HUES64 (cell line): ENCODE measurements around the gene TEX2. TPM values are rescaled to one million over a fixed set of nuclear protein-coding genes. Genes with fewer than 3 reads are reported as not detected.
A peak's percentile ranks its signal among the peaks of the same experiment; 100 is the strongest.

Source experiments
- H3K27ac ChIP-seq: 2 replicates; pipeline ENCODE4 v1.7.0; 2013; ENCODE audit warnings: low read depth, low read length, inconsistent platforms
- H3K27me3 ChIP-seq: 2 replicates; pipeline ENCODE4 v1.6.1; 2013; ENCODE audit warnings: mild to moderate bottlenecking, low read length; ENCODE audit not compliant: insufficient read depth
- H3K36me3 ChIP-seq: 2 replicates; pipeline ENCODE4 v1.6.1; 2013; ENCODE audit warnings: mild to moderate bottlenecking, low read length; ENCODE audit not compliant: insufficient read depth
- H3K4me1 ChIP-seq: 2 replicates; pipeline ENCODE4 v1.6.1; 2013; ENCODE audit warnings: mild to moderate bottlenecking, low read length, moderate library complexity; ENCODE audit not compliant: insufficient read depth
- H3K4me3 ChIP-seq: 2 replicates; pipeline ENCODE4 v1.5.1; 2013; ENCODE audit warnings: mild to moderate bottlenecking, low read length, moderate library complexity
- H3K9ac ChIP-seq: 2 replicates; pipeline ENCODE4 v1.6.1; 2013; ENCODE audit warnings: mild to moderate bottlenecking, low read depth, low read length
- H3K9me3 ChIP-seq: 2 replicates; pipeline ENCODE4 v1.6.1; 2013; ENCODE audit warnings: low read depth, low read length; ENCODE audit not compliant: insufficient read depth
- WGBS: fragments of 150-250, 120-280 bp; methylation state at CpG from one replicate; pipeline ENCODE4 v1.1.7; 2013; ENCODE audit warnings: missing lambda C conversion rate; 5-methylcytosine and 5-hydroxymethylcytosine counted together
- polyA plus RNA-seq, 2 experiments: library from polyadenylated mRNA; stranded (reverse); fragments of 50-300 nt; gene quantifications; one replicate each; pipeline ENCODE4 v1.2.3, GENCODE V29; 2013

The TEX2 gene, protein sequence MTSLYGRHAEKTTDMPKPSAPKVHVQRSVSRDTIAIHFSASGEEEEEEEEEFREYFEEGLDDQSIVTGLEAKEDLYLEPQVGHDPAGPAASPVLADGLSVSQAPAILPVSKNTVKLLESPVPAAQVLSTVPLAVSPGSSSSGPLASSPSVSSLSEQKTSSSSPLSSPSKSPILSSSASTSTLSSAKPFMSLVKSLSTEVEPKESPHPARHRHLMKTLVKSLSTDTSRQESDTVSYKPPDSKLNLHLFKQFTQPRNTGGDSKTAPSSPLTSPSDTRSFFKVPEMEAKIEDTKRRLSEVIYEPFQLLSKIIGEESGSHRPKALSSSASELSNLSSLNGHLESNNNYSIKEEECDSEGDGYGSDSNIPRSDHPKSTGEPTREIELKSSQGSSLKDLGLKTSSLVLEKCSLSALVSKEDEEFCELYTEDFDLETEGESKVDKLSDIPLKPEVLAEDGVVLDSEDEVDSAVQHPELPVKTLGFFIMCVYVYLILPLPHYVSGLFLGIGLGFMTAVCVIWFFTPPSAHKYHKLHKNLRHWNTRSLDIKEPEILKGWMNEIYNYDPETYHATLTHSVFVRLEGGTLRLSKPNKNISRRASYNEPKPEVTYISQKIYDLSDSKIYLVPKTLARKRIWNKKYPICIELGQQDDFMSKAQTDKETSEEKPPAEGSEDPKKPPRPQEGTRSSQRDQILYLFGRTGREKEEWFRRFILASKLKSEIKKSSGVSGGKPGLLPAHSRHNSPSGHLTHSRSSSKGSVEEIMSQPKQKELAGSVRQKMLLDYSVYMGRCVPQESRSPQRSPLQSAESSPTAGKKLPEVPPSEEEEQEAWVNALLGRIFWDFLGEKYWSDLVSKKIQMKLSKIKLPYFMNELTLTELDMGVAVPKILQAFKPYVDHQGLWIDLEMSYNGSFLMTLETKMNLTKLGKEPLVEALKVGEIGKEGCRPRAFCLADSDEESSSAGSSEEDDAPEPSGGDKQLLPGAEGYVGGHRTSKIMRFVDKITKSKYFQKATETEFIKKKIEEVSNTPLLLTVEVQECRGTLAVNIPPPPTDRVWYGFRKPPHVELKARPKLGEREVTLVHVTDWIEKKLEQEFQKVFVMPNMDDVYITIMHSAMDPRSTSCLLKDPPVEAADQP
- 6.0 TPM for polyA plus RNA-seq (2013, experiment 1 of 2)
- polyA plus RNA-seq (2013, experiment 2 of 2), result 7.6 TPM

GRCh38 chr17:64263000-64263766 is at the start of gene TEX2:
Gene TEX2, minus strand, starts transcription at chr17:64263260. Its CDS starts 49,043 bp downstream, at chr17:64214217.
- Histone ChIP-seq H3K9ac (peak within 1 kb of the TSS; percentile 94), H3K36me3 (no peaks in the 10 kb centered on the region), H3K4me1 (peaks cover 5% of the 10 kb centered on the region; the same call in 1 of the 2 replicates), H3K27me3 (peaks cover 35% of the 10 kb centered on the region), H3K4me3 (peak within 1 kb of the TSS; percentile 95), H3K27ac (peak within 1 kb of the TSS; percentile 59), H3K9me3 (no peaks in the 10 kb centered on the region)
- under 1% methylated on average over 68 of the region's 69 CpGs for WGBS

GRCh38 chr17:64309710-64310109 is 46.6 kb upstream of the TEX2 start:
- Histone ChIP-seq H3K9ac (no peak overlapping the region), H3K36me3 (no peaks in the 10 kb centered on the region), H3K4me3 (no peak overlapping the region), H3K9me3 (no peaks in the 10 kb centered on the region), H3K4me1 (no peaks in the 10 kb centered on the region), H3K27me3 (no peaks in the 10 kb centered on the region), H3K27ac (no peak overlapping the region)
- 87% methylated on average over 4 of the region's 4 CpGs for WGBS

DNA sequence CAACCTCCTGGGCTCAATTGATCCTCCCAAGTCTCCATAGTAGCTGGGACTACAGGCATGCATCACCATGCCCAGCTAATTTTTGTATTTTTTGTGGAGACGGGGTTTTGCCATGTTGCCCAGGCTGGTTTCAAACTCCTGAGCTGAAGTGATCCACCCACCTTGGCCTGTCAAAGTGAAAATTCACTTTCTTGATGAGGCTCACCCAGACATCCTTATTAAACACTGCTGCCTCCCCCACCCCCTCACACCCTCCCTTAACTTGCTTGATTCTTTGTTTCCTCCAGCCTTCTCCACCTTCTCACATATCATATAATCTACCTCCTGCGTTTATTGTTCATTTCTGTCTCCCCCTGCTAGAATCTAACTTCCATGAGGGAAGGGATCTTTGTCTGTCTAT is 46.0 kb upstream of the TEX2 start:
- Histone ChIP-seq H3K4me3 (no peak overlapping the region), H3K27ac (no peak overlapping the region), H3K4me1 (no peaks in the 10 kb centered on the region), H3K9me3 (no peaks in the 10 kb centered on the region), H3K36me3 (no peaks in the 10 kb centered on the region), H3K9ac (no peak overlapping the region), H3K27me3 (no peaks in the 10 kb centered on the region)
- WGBS, result 96% methylated on average over 2 of the region's 2 CpGs

DNA sequence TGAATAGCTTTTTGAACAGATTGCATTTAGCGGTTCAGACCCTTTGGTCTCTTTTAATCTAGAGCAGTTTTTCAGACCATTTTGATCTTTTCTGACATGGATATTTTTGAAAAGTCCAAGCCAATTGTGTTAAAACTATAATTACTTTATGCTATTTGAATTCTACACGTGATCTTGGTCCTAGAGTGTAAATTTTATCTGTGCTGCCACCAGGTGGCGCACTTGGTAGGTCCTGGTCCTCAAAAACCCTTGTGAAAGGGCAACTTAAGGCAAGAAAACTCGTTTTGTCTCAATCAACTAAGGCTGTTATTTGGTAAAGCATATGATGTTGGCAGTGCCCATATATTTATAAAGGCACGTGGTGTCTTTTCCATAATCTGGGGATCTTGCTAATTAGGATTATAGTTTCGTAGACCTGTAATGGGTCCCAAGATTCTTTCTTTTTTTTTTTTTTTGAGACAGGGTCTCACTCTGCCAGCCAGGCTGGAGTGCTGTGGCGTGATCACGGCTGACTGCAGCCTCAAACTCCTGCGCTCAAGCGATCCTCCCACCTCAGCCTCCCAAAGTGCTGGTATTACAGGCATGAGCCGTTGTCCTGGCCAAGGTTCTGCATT is 43.9 kb upstream of the TEX2 start:
- H3K4me1 ChIP-seq, result no peaks in the 10 kb centered on the region
- H3K27ac ChIP-seq, result no peak overlapping the region
- no peaks in the 10 kb centered on the region for H3K27me3 ChIP-seq
- 56% methylated on average over 11 of the region's 11 CpGs for WGBS
- no peaks in the 10 kb centered on the region for H3K9me3 ChIP-seq
- no peaks in the 10 kb centered on the region for H3K36me3 ChIP-seq
- H3K9ac ChIP-seq, result no peak overlapping the region
- H3K4me3 ChIP-seq, result no peak overlapping the region

DNA sequence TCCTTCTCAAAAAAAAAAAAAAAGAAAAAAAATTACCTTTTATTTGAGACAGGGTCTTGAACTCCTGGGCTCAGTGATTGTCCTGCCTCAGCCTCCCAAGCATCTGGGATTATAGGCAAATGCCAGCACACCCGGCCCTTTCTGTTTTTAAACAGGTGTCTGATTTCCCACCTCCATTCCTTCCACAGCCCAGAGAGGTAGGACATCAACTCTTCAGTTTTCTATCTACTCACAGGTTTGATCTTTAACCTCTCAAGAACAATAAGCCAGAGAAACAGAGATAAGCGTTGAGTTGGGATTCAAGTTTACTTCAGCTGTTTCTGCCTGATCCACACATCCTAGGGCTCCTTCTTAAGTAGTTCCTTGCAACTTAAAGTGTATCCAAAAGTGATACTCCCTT is 41.5 kb upstream of the TEX2 start:
- H3K27me3 ChIP-seq, result no peaks in the 10 kb centered on the region
- no peak overlapping the region for H3K27ac ChIP-seq
- H3K4me3 ChIP-seq, result no peak overlapping the region
- H3K4me1 ChIP-seq, result no peaks in the 10 kb centered on the region
- WGBS, result 80% methylated on average over 2 of the region's 2 CpGs
- no peak overlapping the region for H3K9ac ChIP-seq
- H3K9me3 ChIP-seq, result no peaks in the 10 kb centered on the region
- no peaks in the 10 kb centered on the region for H3K36me3 ChIP-seq

- Histone ChIP-seq H3K27ac (no peak overlapping the region), H3K4me3 (no peak overlapping the region), H3K27me3 (no peaks in the 10 kb centered on the region), H3K9me3 (no peaks in the 10 kb centered on the region), H3K36me3 (no peaks in the 10 kb centered on the region), H3K4me1 (no peaks in the 10 kb centered on the region), H3K9ac (no peak overlapping the region)
- 91% methylated on average over 8 of the region's 8 CpGs for WGBS
These were observed 37.6 kb upstream of the TEX2 start for GRCh38 chr17:64300699-64300965.

DNA sequence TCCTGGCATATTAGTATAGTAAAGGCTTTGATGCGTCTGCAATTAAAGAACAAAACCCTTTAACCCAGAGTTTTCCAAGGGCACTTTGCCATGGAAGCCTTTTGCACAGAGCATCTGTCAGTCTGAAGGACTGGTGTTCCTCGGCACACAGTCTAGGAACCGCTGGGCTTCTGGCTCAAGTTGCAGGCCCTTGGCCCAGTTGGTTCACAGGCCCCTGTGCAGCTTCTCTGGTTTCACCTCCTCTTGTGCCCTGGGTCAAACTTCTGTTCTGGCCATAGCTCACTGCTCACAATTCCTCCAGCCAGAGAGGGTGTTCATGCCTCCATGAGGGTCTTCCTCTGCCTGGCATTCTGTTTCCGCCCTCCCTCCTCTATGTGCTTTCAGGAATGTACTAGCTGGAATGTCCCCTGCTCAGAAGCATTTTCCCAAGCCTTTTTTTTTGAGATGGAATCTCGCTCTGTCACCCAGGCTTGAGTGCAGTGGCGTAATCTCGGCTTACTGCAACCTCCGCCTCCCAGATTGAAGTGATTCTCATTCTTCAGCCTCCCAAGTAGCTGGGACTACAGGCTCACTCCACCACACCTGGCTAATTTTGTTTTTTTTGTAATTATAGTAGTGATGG is 34.5 kb upstream of the TEX2 start:
- WGBS, result 92% methylated on average over 8 of the region's 8 CpGs

GRCh38 chr17:64296246-64296645 is 33.2 kb upstream of the TEX2 start:
- H3K36me3 ChIP-seq, result no peaks in the 10 kb centered on the region
- H3K4me3 ChIP-seq, result no peak overlapping the region
- no peak overlapping the region for H3K27ac ChIP-seq
- no peaks in the 10 kb centered on the region for H3K4me1 ChIP-seq
- no peaks in the 10 kb centered on the region for H3K27me3 ChIP-seq
- H3K9ac ChIP-seq, result no peak overlapping the region
- peaks cover 6% of the 10 kb centered on the region; the same call in 1 of the 2 replicates for H3K9me3 ChIP-seq
- WGBS, result 93% methylated on average over 5 of the region's 5 CpGs

More for the DNA sequence above, 34.5 kb upstream of the TEX2 start:
- Histone ChIP-seq H3K27ac (no peak overlapping the region), H3K36me3 (no peaks in the 10 kb centered on the region), H3K27me3 (no peaks in the 10 kb centered on the region), H3K4me1 (no peaks in the 10 kb centered on the region), H3K9me3 (no peaks in the 10 kb centered on the region), H3K4me3 (no peak overlapping the region), H3K9ac (no peak overlapping the region)

- Histone ChIP-seq H3K9me3 (peaks cover 11% of the 10 kb centered on the region), H3K27me3 (no peaks in the 10 kb centered on the region), H3K9ac (no peak overlapping the region), H3K36me3 (no peaks in the 10 kb centered on the region), H3K4me3 (no peak overlapping the region), H3K4me1 (no peaks in the 10 kb centered on the region), H3K27ac (no peak overlapping the region)
- 98% methylated on average over 3 of the region's 3 CpGs for WGBS
These were observed 32.1 kb upstream of the TEX2 start for GRCh38 chr17:64295146-64295545.

DNA sequence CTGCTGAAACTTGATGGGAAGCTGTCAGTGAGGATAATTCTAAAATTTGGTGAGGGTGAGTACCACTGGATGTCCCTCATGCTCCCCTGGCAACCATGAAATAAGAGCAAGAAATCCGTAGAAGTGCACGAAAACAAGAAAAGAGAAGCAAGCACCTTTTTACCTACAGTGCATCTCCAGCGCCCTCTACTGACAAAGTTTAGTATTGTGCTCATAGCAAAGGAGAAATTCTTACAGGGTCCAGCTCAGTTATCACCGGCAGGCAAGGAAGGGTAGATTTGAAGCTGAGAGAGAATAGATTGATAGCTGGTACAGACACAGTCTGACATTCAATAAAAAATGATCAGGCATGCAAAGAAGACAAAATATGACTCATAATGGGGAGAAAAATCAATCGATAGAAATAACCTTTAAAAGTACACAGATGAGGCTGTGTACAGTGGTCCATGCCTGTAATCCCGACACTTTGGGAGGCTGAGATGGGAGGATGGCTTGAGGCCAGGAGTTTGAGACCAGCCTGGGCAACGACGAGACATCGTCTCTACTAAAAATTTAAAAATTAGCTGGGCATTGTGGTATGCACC is 28.3 kb upstream of the TEX2 start:
- Histone ChIP-seq H3K9ac (no peak overlapping the region), H3K4me3 (no peak overlapping the region)
- 92% methylated on average over 9 of the region's 9 CpGs for WGBS

More for the DNA sequence above, 28.3 kb upstream of the TEX2 start:
- H3K9me3 ChIP-seq, result peaks cover 11% of the 10 kb centered on the region
- H3K27me3 ChIP-seq, result no peaks in the 10 kb centered on the region
- H3K36me3 ChIP-seq, result no peaks in the 10 kb centered on the region
- no peak overlapping the region for H3K27ac ChIP-seq
- H3K4me1 ChIP-seq, result no peaks in the 10 kb centered on the region
